ENCODE measurements around the gene SPRR3.

The SPRR3 gene

DNA sequence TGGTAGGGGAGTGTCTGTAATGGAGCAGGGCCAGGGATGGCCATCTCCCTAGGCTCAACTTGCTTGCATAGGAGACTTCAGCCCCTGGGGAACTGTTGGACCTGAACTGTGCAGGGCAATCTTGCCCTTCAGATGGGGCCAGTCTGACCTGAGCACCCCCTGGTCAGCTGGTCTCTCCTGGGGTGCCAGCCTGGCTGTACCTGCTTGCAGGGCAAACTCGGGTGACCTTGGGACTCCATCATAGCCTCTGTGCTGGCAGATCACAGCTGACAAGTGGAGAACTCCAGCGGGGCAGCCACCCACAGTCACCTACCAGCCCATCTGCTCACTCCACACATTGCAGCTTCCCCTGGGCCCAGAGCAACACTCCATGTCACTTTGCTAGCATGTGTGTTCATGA is 47.7 kb downstream of the SPRR3 start:
- no peaks in the 10 kb centered on the region for H3K9me3 Mint-ChIP-seq
- no peak overlapping the region for H3K27ac Mint-ChIP-seq
- peaks cover 14% of the 10 kb centered on the region for H3K27me3 Mint-ChIP-seq
- intact Hi-C loops (cut with micrococcal nuclease), result no loop called here
- no peaks in the 10 kb centered on the region for H3K4me1 Mint-ChIP-seq (ENCODE audit: low read depth)
- H3K36me3 Mint-ChIP-seq (ENCODE audit: low read depth), result no peaks in the 10 kb centered on the region
- no peak overlapping the region for H3K4me3 Mint-ChIP-seq

Measured in dendritic cell treated with granulocyte-macrophage colony-stimulating factor and Interleukin-4, amounts not matched to agents 40 ng/mL and 50 ng/mL, for 4 days (primary cell).